Measurements from ENCODE around the gene ICE2. TPM values are rescaled to one million over a fixed set of nuclear protein-coding genes. Genes with fewer than 3 reads are reported as not detected.

ICE2 gene
- total and polyA plus RNA-seq, 4 donors: 10.0 to 67.5 (median 23.6) TPM

DNA sequence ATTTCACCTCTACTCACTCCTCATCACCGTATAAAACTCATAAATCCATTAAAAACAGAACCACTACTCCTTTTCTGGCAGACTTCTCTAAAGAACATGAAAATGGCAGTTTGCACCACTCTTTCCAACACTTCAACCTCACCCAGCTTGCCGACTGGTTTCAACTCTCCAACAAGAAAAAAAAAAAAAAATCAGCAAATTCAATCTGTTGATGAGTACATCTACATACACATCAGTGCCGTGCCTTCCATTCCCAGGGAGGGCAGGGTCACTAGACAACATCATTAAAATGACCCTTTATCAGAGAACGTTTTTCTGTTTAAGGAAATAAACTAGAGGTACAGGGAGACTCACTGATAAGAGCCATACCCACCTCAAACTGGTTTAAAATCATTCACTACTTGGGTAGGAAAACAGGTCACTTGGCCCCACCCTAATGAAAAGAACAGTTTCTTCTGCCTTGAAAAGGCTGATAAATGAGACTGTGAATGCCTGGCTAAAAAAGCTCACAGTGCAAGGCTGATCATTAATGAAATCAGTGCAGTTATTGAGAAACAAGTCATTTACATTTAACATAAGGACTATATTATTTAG is 87.1 kb downstream of the ICE2 start:
- Histone ChIP-seq H3K27me3 (ENCODE audit: control insufficient read depth in 3 of 3, insufficient read depth in 3 of 3, low read length in 2 of 3) (no peaks in the 10 kb centered on the region), H3K9ac (ENCODE audit: insufficient read depth in 1 of 2, low read length in 2 of 2) (peak overlapping the region in 1 of 2 donors; percentile 56), H3K4me1 (ENCODE audit: control insufficient read depth in 5 of 5, insufficient read depth in 5 of 5, low read length in 5 of 5) (peaks cover 31 to 65% (median 48%) of the 10 kb centered on the region in 5 donors), H3K27ac (ENCODE audit: low read depth in 1 of 2, low read length in 1 of 2) (peak overlapping the region; percentile 44 to 59), H3K4me3 (no peak overlapping the region), H3K9me3 (ENCODE audit: control insufficient read depth in 4 of 4, insufficient read depth in 3 of 4, low read length in 3 of 4) (no peaks in the 10 kb centered on the region), H3K36me3 (ENCODE audit: control insufficient read depth in 4 of 4, insufficient read depth in 4 of 4, low read length in 4 of 4) (peaks cover 0 to 14% (median 7%) of the 10 kb centered on the region in 4 donors)
- TF ChIP-seq, protein P1, sequence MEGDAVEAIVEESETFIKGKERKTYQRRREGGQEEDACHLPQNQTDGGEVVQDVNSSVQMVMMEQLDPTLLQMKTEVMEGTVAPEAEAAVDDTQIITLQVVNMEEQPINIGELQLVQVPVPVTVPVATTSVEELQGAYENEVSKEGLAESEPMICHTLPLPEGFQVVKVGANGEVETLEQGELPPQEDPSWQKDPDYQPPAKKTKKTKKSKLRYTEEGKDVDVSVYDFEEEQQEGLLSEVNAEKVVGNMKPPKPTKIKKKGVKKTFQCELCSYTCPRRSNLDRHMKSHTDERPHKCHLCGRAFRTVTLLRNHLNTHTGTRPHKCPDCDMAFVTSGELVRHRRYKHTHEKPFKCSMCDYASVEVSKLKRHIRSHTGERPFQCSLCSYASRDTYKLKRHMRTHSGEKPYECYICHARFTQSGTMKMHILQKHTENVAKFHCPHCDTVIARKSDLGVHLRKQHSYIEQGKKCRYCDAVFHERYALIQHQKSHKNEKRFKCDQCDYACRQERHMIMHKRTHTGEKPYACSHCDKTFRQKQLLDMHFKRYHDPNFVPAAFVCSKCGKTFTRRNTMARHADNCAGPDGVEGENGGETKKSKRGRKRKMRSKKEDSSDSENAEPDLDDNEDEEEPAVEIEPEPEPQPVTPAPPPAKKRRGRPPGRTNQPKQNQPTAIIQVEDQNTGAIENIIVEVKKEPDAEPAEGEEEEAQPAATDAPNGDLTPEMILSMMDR (IDR thresholded peaks at IDR 0.05; ENCODE audit: control extremely low read depth, extremely low read depth): no peak
- DNase-seq: no peak
- ATAC-seq (ENCODE audit: insufficient read depth, low FRiP score): no peak
- 36 to 64% methylated on average over 4 of the region's 4 CpGs for WGBS, 2 donors

DNA sequence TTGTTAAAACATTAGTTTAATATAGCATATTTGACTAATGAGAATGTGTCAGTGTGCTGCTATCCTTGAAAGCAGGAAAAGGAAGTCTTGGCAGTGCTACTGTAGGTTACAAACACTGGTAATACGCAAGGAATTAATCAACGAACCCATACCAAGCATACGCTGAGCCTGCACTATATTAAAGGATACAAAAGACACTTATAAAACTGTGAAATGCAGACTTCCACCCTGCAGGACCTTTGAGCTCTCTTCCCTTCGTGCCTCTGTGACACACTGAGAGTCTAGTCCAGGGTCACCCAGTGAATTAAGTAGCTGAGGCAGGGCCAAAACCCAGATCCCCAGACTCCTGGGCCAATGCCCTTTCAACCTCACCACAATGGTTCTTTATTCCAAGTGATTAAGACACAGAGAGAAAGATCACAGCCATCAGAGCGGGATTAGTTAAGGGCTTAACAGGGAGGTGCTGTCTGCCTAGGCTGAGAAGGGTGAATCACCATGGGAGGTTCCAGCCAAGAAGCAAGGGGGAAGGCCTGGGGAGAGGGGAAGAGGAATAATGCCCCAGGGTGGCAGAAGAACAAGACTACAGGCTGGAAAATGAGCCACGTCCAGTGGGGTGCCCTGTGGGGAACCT is 88.0 kb downstream of the ICE2 start:
- peak overlapping the region; percentile 7 to 59 for H3K27ac ChIP-seq (ENCODE audit: low read depth in 1 of 2, low read length in 1 of 2)
- DNase-seq (peak in 1 of 3 donors; percentile 58), ATAC-seq (ENCODE audit: insufficient read depth, low FRiP score) (peak; percentile 30)
- H3K36me3 ChIP-seq (ENCODE audit: control insufficient read depth in 4 of 4, insufficient read depth in 4 of 4, low read length in 4 of 4): peaks cover 0 to 10% (median 9%) of the 10 kb centered on the region in 4 donors
- WGBS, 2 donors: 37 to 65% methylated on average over 6 of the region's 6 CpGs
- peak overlapping the region in 1 of 2 donors; percentile 33 for H3K9ac ChIP-seq (ENCODE audit: insufficient read depth in 1 of 2, low read length in 2 of 2)
- H3K4me3 ChIP-seq: no peak overlapping the region
- no peaks in the 10 kb centered on the region for H3K27me3 ChIP-seq (ENCODE audit: control insufficient read depth in 3 of 3, insufficient read depth in 3 of 3, low read length in 2 of 3)
- peaks cover 28 to 56% (median 48%) of the 10 kb centered on the region in 5 donors for H3K4me1 ChIP-seq (ENCODE audit: control insufficient read depth in 5 of 5, insufficient read depth in 5 of 5, low read length in 5 of 5)
- no peaks in the 10 kb centered on the region for H3K9me3 ChIP-seq (ENCODE audit: control insufficient read depth in 4 of 4, insufficient read depth in 3 of 4, low read length in 3 of 4)
- TF ChIP-seq, protein P1 (IDR thresholded peaks at IDR 0.05; ENCODE audit: control extremely low read depth, extremely low read depth): no peak

DNA sequence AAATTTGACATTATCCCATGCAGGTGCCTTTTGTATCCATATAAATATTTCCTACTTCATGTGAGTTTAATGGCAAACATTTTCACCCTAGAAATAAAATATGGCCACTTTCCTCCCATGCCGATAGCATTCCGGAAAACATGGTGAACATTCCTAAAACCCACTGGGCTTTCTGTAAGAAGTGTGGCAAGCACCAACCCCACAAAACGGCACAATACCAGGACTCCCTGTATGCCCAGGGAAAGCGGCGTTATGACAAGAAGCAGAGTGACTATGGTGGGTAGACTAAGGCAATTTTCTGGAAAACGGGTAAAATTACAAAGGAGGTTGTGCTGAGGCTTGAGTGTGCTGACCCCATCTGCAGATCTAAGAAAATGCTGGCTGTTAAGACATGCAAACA is 88.7 kb downstream of the ICE2 start:
- ATAC-seq (ENCODE audit: insufficient read depth, low FRiP score) (no peak), DNase-seq (no peak)
- peaks cover 26 to 54% (median 45%) of the 10 kb centered on the region in 5 donors for H3K4me1 ChIP-seq (ENCODE audit: control insufficient read depth in 5 of 5, insufficient read depth in 5 of 5, low read length in 5 of 5)
- H3K9me3 ChIP-seq (ENCODE audit: control insufficient read depth in 4 of 4, insufficient read depth in 3 of 4, low read length in 3 of 4): no peaks in the 10 kb centered on the region
- peak overlapping the region in 1 of 2 donors; percentile 60 for H3K27ac ChIP-seq (ENCODE audit: low read depth in 1 of 2, low read length in 1 of 2)
- TF ChIP-seq, protein P1 (IDR thresholded peaks at IDR 0.05; ENCODE audit: control extremely low read depth, extremely low read depth): no peak
- H3K4me3 ChIP-seq: no peak overlapping the region
- WGBS, 2 donors: 73 to 87% methylated on average over 6 of the region's 6 CpGs
- no peaks in the 10 kb centered on the region for H3K27me3 ChIP-seq (ENCODE audit: control insufficient read depth in 3 of 3, insufficient read depth in 3 of 3, low read length in 2 of 3)
- peaks cover 0 to 7% (median 5%) of the 10 kb centered on the region in 4 donors for H3K36me3 ChIP-seq (ENCODE audit: control insufficient read depth in 4 of 4, insufficient read depth in 4 of 4, low read length in 4 of 4)
- peak overlapping the region in 1 of 2 donors; percentile 33 for H3K9ac ChIP-seq (ENCODE audit: insufficient read depth in 1 of 2, low read length in 2 of 2)

All from lung (tissue), 12 donors.